A172 (cell line): ENCODE results near the gene VSTM2L. TPM values are rescaled to one million over a fixed set of nuclear protein-coding genes. Genes with fewer than 3 reads are reported as not detected.
"Not testable (repeated sequence)": the region's sequence is repeated elsewhere in the genome, so short reads cannot be mapped to it uniquely, and the experiment has no call there.

Experiments
- DNase-seq: peaks from one replicate; pipeline ENCODE4 v3.0.0-alpha.2; 2015; ENCODE audit warnings: low spot score
- total RNA-seq: library from RNA; depleted of rRNA; stranded (reverse); fragments of >200 nt; shearing (Covaris generic); gene quantifications from 2 replicates; pipeline ENCODE4 v1.2.3, GENCODE V29; 2014; rRNA removed

Gene VSTM2L
- 0.24 and 1.4 TPM in 2 replicates for total RNA-seq

- peak; percentile 18 for DNase-seq
Measured at GRCh38 chr20:37902504-37903313, at the start of gene VSTM2L. TSS of gene VSTM2L (plus strand) at chr20:37903127. CDS start at chr20:37903351, 224 bp downstream.

GRCh38 chr20:37853823-37854375 lies 49.0 kb upstream of the VSTM2L start:
- no peak for DNase-seq

- not testable (repeated sequence) for DNase-seq
Measured at GRCh38 chr20:37856034-37856433, 46.9 kb upstream of the VSTM2L start.

- DNase-seq: peak; percentile 15
Measured at GRCh38 chr20:37856932-37857660, 45.8 kb upstream of the VSTM2L start.

DNA sequence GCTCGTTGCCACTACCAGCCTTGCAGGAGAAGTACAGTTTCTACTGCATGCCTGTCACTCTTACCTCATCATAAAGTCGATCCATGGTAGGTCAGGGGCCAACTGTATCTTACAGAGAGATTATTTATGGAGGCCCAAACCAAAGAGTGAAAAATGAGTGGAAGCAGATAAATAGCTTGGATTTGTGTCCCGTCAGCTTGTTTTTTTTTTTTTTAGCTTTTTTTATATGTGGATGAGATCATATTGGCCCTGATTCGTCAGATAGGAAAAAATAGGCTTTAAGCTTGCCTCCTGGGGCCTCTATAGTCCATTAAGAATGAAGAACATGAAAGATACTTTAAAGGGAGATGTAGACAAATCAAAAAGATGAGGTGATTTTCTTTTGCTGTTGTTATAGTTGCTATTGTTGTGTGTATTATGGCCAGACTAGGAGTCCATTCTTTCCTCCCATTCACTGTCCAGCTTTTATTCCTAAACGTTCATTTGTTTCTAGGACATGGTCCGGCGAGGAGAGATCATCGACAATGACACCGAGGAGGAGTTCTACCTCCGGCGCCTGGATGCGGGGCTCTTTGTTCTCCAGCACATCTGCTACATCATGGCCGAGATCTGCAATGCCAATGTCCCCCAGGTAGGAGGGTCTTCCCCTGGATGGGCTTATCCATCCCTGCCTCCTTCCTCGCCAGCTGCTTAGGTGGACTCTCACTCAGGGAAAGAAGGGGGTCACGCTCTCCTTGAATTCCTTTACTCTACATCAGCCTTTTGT lies 43.3 kb upstream of the VSTM2L start:
- DNase-seq: no peak

GRCh38 chr20:37863289-37863688 lies 39.6 kb upstream of the VSTM2L start:
- DNase-seq: no peak

DNA sequence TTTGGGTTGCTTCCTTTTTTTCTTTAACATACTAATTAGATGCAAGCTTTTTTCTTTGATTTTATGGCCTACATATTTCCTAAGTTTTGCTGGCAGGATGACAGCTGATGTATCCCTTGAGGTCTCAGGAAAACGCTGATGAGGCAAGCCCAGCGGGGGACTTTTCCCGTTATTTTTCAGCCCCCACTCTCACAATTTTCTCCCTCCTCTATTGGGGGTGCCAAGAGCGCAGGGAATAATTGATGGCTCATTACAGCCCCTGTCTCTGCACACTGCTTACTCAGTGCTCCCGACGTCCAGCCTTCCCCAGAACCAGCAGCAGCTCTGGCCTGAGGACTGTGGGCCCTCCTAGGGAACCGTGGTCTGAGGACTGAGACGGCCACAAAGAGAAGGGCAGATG lies 38.6 kb upstream of the VSTM2L start:
- DNase-seq: no peak

- no peak for DNase-seq
Measured at GRCh38 chr20:37866051-37866450, 36.9 kb upstream of the VSTM2L start.

GRCh38 chr20:37867289-37868195 lies 35.4 kb upstream of the VSTM2L start:
- no peak for DNase-seq

DNA sequence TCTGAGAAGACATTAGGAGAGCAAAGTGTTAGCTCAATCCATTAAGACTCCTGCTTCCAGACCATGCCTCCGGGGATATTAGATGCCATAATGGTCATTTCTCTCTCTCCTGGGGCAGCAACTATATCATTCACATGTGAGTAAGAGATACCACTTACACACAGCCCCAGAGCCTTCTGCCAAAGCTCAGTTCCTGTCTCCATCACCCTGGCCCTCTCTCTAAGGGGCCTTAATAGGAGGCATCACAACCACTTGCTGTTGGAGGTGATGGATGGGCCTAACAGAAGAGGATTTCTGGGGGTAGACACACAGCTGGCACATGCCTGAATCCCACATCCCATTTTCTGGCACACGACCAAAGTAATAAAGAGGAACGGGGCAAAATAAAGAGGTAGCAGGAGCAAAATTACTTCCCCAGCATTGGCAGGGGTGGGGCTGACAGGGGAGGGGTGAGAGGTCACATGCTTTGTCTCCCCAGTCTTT lies 34.0 kb upstream of the VSTM2L start:
- DNase-seq: no peak

- no peak for DNase-seq
Measured at GRCh38 chr20:37869334-37869861, 33.5 kb upstream of the VSTM2L start.

- DNase-seq: no peak
Measured at GRCh38 chr20:37870294-37870693, 32.6 kb upstream of the VSTM2L start.

- no peak for DNase-seq
Measured at GRCh38 chr20:37871751-37872150, 31.2 kb upstream of the VSTM2L start.

GRCh38 chr20:37872161-37872560 lies 30.8 kb upstream of the VSTM2L start:
- DNase-seq: no peak

DNA sequence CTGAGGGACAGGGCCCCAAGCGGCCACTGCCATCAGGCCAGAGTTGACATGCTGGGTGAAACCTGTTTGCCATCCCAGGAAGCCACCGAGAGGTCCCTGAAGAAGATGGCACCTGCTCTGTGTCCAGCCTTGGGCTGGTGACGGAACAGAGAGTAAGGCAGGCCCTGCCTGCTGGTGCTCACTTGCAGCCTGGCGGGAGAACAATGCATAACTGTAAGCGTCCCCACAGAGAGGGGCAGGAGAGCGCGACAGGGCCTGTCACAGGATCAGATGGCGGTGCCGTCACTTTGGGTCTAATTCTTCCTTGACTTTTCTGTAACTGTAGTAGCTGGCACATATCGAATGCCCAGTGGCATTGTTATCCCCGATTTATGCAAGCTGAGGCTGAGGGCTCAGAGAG lies 29.0 kb upstream of the VSTM2L start:
- no peak for DNase-seq

- no peak for DNase-seq
Measured at GRCh38 chr20:37875460-37876175, 27.3 kb upstream of the VSTM2L start.

DNA sequence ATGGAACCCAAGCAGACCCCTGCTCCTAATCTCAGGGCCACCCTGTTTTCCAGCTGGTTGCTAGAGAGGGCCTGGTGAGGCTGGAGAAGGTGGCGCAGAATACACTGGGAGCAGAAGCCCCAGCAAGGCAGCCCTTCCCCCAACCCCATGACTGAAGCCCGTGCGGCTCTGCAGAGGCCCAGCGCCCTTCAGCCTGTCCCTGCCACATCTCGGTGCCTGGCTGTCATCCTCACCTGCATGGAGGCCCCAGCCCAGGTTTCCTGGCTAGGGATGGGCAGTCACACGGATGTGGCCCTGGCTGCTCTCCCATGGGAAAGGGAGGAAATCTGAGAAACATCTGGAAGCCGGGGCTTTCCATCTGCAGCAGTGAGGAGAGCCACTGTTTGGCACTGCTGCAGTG lies 26.1 kb upstream of the VSTM2L start:
- DNase-seq: no peak

DNA sequence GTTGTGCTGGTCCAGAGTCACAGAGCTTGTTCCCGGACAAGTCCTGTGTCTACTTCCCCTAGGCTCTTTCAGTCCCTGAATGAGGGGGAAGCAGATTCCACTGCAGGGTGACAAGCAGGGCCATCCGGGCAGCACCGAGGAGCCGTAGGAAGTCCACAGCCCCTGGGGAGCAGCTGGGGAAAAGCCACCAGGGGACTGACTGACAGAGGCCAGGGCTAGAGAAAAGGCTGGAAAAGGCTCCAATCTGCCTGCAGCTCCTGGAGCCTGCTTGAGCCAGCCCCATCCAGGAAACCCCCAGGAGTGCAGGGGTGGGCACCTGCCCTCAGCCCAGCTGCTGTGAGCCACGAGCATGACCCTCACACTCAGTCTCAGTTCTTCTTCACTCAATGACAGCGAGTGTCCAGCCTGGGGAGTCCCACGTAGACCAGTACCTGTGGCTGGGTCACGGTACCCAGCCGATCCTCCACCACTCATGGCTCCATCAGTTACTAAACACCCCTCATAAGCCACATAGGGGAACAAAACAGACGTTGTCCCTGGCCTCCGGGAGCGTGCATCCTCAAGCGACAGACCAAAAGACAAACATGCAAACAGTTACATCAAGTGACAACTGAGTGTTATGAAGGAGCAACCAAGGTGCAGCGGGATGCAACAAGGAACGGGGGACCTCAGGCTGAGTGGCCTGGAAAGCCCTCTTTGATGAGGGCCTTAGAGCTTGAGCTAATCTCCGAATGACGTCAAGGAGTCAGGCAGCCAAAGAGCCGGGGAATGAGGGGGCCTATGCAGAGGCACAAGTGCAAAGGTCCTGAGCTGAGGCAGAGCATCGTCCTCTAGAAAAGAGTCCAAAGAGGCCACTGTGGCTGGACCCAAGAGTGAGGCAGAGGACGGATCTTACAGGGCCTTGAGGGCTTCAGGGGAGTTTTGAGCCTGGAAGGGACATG lies 24.8 kb upstream of the VSTM2L start:
- DNase-seq: no peak
